Common myeloid progenitor, CD34-positive (primary cell): Measurements from ENCODE around the gene AXIN1.
"Not testable (repeated sequence)": the region's sequence is repeated elsewhere in the genome, so short reads cannot be mapped to it uniquely, and the experiment has no call there.

ENCODE experiments used
- CTCF ChIA-PET: fragments of 350-600 bp; sonication (Branson Sonifier 250); formaldehyde crosslinking; loops from one replicate; lab custom pipeline; 2021; ENCODE audit warnings: antibody characterized with exemption; lab: Charles Lee
- POLR2A ChIA-PET: fragments of 350-600 bp; sonication (Branson Sonifier 250); formaldehyde crosslinking; loops from one replicate; lab custom pipeline; 2021; ENCODE audit warnings: antibody characterized with exemption; lab: Charles Lee
- DNase-seq, 3 donors: peaks; one replicate each; pipeline versions ENCODE4 v3.0.0 to v3.0.0-alpha.2; 2013
- H3K27ac ChIP-seq, 2 experiments: 1 replicate in 1 of 2; 2 replicates in 1 of 2; pipeline ENCODE4 v1.7.0; 2013; ENCODE audit warnings: inconsistent platforms in 2 of 2, low read length in 2 of 2, mild to moderate bottlenecking in 2 of 2, low read depth in 1 of 2, moderate library complexity in 1 of 2; ENCODE audit not compliant: severe bottlenecking in 2 of 2, insufficient read depth in 1 of 2, poor library complexity in 1 of 2
- H3K27me3 ChIP-seq, 5 experiments: replicated peaks in 2 of 5; 1 replicate in 3 of 5; 2 replicates in 2 of 5; pipeline versions ENCODE4 v1.6.1 to v1.7.0; 2013; ENCODE audit warnings: low read length in 4 of 5, mild to moderate bottlenecking in 2 of 5, moderate library complexity in 2 of 5, inconsistent platforms in 1 of 5; ENCODE audit not compliant: insufficient read depth in 5 of 5, control insufficient read depth in 4 of 5
- H3K36me3 ChIP-seq, 4 experiments: 1 replicate in 2 of 4; 2 replicates in 2 of 4; pipeline versions ENCODE4 v1.6.1 to v1.7.0; 2013; ENCODE audit warnings: low read length in 3 of 4, control low read depth in 1 of 4, mild to moderate bottlenecking in 1 of 4; ENCODE audit not compliant: control insufficient read depth in 4 of 4, insufficient read depth in 4 of 4
- H3K4me1 ChIP-seq, 4 experiments: 1 replicate in 3 of 4; 2 replicates in 1 of 4; pipeline versions ENCODE4 v1.6.1 to v1.7.1; 2013; ENCODE audit warnings: low read length in 3 of 4, mild to moderate bottlenecking in 3 of 4, control low read depth in 1 of 4, inconsistent platforms in 1 of 4, moderate library complexity in 1 of 4; ENCODE audit not compliant: control insufficient read depth in 4 of 4, insufficient read depth in 4 of 4; ENCODE audit errors: control extremely low read depth in 1 of 4
- H3K4me3 ChIP-seq, 7 experiments: 1 replicate in 4 of 7; 2 replicates in 3 of 7; pipeline versions ENCODE4 v1.5.1 to v1.7.0; 2013; ENCODE audit warnings: mild to moderate bottlenecking in 7 of 7, low read length in 6 of 7, moderate library complexity in 6 of 7, inconsistent platforms in 2 of 7, low read depth in 2 of 7, control low read depth in 1 of 7; ENCODE audit not compliant: insufficient read depth in 4 of 7, control insufficient read depth in 1 of 7; ENCODE audit errors: extremely low read depth in 1 of 7
- H3K9me3 ChIP-seq, 5 experiments: 1 replicate in 4 of 5; 2 replicates in 1 of 5; pipeline versions ENCODE4 v1.6.1 to v1.7.1; 2013; ENCODE audit warnings: low read length in 4 of 5, mild to moderate bottlenecking in 2 of 5, inconsistent platforms in 1 of 5, low read depth in 1 of 5, moderate library complexity in 1 of 5; ENCODE audit not compliant: control insufficient read depth in 4 of 5, insufficient read depth in 2 of 5; ENCODE audit errors: control extremely low read depth in 1 of 5
- WGBS: methylation state at CpG from one replicate; pipeline ENCODE4 v1.1.5; 2013; ENCODE audit not compliant: insufficient coverage; 5-methylcytosine and 5-hydroxymethylcytosine counted together

Gene AXIN1

DNA sequence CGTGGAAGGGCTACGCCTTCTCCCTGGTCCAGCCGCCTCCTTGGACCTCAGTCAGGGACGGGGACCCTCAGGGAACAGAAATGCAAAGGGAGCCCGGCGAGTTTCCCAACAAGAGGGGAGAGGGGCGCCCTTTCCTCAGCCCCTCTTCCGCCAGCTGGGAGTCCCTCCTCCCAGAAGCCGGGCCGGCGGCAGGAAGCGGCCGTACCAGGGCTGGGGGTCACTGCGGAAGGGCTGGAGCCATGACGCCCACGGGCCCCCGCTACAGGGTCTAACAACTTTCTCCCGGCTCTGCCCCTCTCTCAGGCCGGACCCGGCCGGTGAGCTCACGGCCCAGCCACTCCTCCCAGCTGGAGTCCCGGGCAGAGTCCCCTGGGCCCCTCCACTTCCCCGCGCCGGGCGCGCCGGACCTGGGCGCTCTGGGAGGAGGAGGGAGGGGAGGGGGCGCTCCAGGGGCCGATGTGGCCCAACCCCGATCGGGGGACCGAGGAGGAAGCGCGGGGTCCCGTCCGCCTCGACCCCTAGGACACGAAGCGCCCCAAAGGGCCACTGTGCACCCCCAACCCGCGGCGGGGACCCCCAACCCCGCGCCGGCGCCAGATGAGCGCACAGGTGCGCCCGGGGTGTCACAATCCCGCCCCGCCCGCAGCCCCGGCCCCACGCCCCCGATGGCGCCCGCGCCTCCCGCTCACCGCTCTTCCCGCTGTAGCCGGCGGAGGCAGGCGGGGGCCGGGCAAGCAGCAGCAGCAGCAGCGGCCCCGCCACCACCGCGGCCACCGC, 28.7 kb upstream of the AXIN1 start:
- no peak for DNase-seq
- ChIA-PET POLR2A (interaction anchor here (2.5 kb wide), 1 partner anchor 10 kb away, joined by 7 read pairs; the partner anchor contains the start of gene MRPL28), CTCF (interaction anchor here (0.8 to 1.7 kb wide), 2 partner anchors 14 to 146 kb away, joined by 3 to 5 read pairs; no protein-coding TSS in a partner anchor)
- Histone ChIP-seq H3K4me1 (peaks cover 0 to 36% (median 29%) of the 10 kb centered on the region in 4 experiments), H3K27me3 (no peaks in the 10 kb centered on the region), H3K4me3 (peak overlapping the region; percentile 59 to 80 (median 71)), H3K36me3 (peaks cover 0 to 14% (median 7%) of the 10 kb centered on the region in 4 experiments), H3K9me3 (no peaks in the 10 kb centered on the region), H3K27ac (no peak overlapping the region)
- WGBS = 1% methylated on average over 63 of the region's 73 CpGs

- POLR2A ChIA-PET = interaction anchor here (2.5 kb wide), 1 partner anchor 10 kb away, joined by 7 read pairs; the partner anchor contains the start of gene MRPL28
- H3K27ac ChIP-seq = no peak overlapping the region
- peaks cover 0 to 20% (median 10%) of the 10 kb centered on the region in 4 experiments for H3K36me3 ChIP-seq
- H3K4me1 ChIP-seq = peaks cover 0 to 36% (median 29%) of the 10 kb centered on the region in 4 experiments
- no peaks in the 10 kb centered on the region for H3K9me3 ChIP-seq
- WGBS = 3% methylated on average over 5 of the region's 12 CpGs
- DNase-seq = no peak
- no peaks in the 10 kb centered on the region for H3K27me3 ChIP-seq
- CTCF ChIA-PET = interaction anchor here (0.8 to 1.7 kb wide), 2 partner anchors 14 to 146 kb away, joined by 3 to 5 read pairs; no protein-coding TSS in a partner anchor
- H3K4me3 ChIP-seq = peak overlapping the region in 6 of 7 experiments; percentile 59 to 80 (median 72)
Measured at GRCh38 chr16:380762-381011, 28.2 kb upstream of the AXIN1 start.

GRCh38 chr16:379961-380761, 27.6 kb upstream of the AXIN1 start:
- Histone ChIP-seq H3K27ac (no peak overlapping the region), H3K36me3 (peaks cover 0 to 22% (median 11%) of the 10 kb centered on the region in 4 experiments), H3K9me3 (no peaks in the 10 kb centered on the region), H3K27me3 (no peaks in the 10 kb centered on the region), H3K4me3 (peak overlapping the region in 3 of 7 experiments; percentile 70 to 80 (median 71)), H3K4me1 (peaks cover 0 to 36% (median 29%) of the 10 kb centered on the region in 4 experiments)
- 92% methylated on average over 20 of the region's 27 CpGs for WGBS
- CTCF ChIA-PET = interaction anchor here (0.8 to 1.7 kb wide), 2 partner anchors 13 to 145 kb away, joined by 3 to 5 read pairs; no protein-coding TSS in a partner anchor
- POLR2A ChIA-PET = interaction anchor here (2.5 kb wide), 1 partner anchor 9 kb away, joined by 7 read pairs; the partner anchor contains the start of gene MRPL28
- no peak for DNase-seq

DNA sequence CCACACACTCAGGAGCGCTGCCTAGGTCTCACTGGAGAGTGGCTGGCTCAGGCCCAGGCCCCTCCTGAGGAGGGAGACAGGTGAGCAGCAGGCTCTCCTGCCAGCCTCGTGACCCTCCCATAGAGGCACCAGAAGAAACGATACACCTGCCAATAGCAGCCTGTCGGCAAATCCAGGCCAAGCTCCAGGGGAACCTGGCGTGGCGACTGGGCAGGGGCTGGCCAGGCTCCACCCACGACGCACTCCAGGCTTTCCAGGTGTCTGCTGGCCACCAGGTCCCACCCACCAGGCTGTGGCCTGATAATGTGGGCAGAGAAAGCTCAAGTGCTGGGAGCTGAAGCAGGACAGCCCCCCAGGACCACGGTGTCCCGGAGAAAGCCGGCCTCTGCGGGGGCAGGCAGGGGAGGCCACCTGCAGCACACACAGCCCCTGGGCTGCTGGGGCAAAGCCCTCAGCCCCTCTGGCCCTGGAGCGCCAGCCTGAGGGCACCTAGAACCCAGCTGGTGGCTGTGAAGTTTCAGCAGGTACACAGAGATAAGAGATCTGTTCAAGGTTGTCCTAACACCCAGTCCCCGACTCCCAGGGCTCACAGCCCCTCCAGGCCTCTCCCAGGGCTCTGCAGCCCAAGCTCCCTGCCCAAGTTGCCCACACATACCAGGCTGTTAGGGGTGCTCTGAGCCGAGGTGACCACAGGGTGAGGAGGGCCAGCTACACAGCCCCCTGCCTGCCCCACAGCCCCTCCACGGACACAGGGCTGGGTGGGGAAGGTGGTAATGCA, 26.8 kb upstream of the AXIN1 start:
- Histone ChIP-seq H3K27me3 (no peaks in the 10 kb centered on the region), H3K36me3 (peaks cover 0 to 30% (median 15%) of the 10 kb centered on the region in 4 experiments), H3K27ac (no peak overlapping the region), H3K9me3 (no peaks in the 10 kb centered on the region), H3K4me3 (no peak overlapping the region), H3K4me1 (peaks cover 0 to 35% (median 27%) of the 10 kb centered on the region in 4 experiments)
- ChIA-PET POLR2A (interaction anchor here (2.5 kb wide), 1 partner anchor 9 kb away, joined by 7 read pairs; the partner anchor contains the start of gene MRPL28), CTCF (no interaction called here)
- WGBS = 93% methylated on average over 14 of the region's 16 CpGs
- no peak for DNase-seq

GRCh38 chr16:378821-379182, 26.3 kb upstream of the AXIN1 start:
- 96% methylated on average over 14 of the region's 14 CpGs for WGBS
- no peak for DNase-seq
- no peak overlapping the region for H3K4me3 ChIP-seq
- peaks cover 0 to 29% (median 24%) of the 10 kb centered on the region in 4 experiments for H3K4me1 ChIP-seq
- no peak overlapping the region for H3K27ac ChIP-seq
- ChIA-PET CTCF (no interaction called here), POLR2A (no interaction called here)
- peaks cover 0 to 36% (median 20%) of the 10 kb centered on the region in 4 experiments for H3K36me3 ChIP-seq
- no peaks in the 10 kb centered on the region for H3K9me3 ChIP-seq
- H3K27me3 ChIP-seq = no peaks in the 10 kb centered on the region

DNA sequence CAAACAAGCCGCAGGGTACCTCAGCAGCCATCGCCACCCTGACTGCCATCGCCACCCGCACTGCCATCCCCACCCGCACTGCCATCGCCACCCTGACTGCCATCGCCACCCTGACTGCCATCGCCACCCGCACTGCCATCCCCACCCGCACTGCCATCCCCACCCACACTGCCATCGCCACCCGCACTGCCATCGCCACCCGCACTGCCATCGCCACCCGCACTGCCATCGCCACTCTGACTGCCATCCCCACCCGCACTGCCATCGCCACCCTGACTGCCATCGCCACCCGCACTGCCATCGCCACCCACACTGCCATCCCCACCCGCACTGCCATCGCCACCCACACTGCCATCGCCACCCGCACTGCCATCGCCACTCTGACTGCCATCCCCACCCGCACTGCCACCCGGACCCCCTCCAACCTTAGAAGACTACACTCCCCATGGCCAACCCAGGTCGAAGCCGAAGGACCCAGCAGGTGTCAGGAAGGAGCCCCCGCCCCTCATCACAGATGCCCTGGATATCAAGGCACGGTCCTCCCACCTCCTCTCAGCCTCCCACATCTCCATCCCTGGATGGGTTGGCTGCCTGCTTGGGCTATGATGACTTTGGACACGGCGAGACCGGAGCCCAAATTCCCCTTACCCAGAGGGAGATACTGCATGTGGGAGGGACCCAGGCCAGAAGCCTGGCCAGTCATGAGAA, 25.7 kb upstream of the AXIN1 start:
- peaks cover 0 to 24% (median 18%) of the 10 kb centered on the region in 4 experiments for H3K4me1 ChIP-seq
- H3K9me3 ChIP-seq, CTCF ChIA-PET, DNase-seq, H3K27ac ChIP-seq, H3K27me3 ChIP-seq, POLR2A ChIA-PET, H3K4me3 ChIP-seq: not testable (repeated sequence)
- peaks cover 0 to 41% (median 23%) of the 10 kb centered on the region in 4 experiments for H3K36me3 ChIP-seq
- 96% methylated on average over 24 of the region's 36 CpGs for WGBS
